Anterior cingulate cortex (tissue), 58 donors: ENCODE results near the gene MRPL58.
"Not testable (repeated sequence)": the region's sequence is repeated elsewhere in the genome, so short reads cannot be mapped to it uniquely, and the experiment has no call there.

ENCODE experiments used
- DNase-seq, 58 donors: peaks; one replicate each; lab custom pipeline; 2025; lab: John Stamatoyannopoulos, UW

Gene MRPL58

GRCh38 chr17:75011401-75012095 lies 922 bp upstream of the MRPL58 start:
- peak in 45 of 58 donors; percentile 19 to 79 (median 44) for DNase-seq

GRCh38 chr17:75012096-75012345 lies 449 bp upstream of the MRPL58 start:
- no peak for DNase-seq

- DNase-seq, result no peak
These were observed 656 bp downstream of the MRPL58 start for GRCh38 chr17:75013092-75013559.

- peak in 6 of 58 donors; percentile 8 to 39 (median 23) for DNase-seq
These were observed 6.7 kb downstream of the MRPL58 start for GRCh38 chr17:75019146-75019545.

GRCh38 chr17:75019710-75020109 lies 7.2 kb downstream of the MRPL58 start:
- DNase-seq, result peak in 4 of 58 donors; percentile 22 to 39 (median 24)

- DNase-seq, result peak in 18 of 58 donors; percentile 12 to 77 (median 28)
These were observed 8.1 kb downstream of the MRPL58 start for GRCh38 chr17:75020331-75021110.

- no peak for DNase-seq
These were observed 12.4 kb downstream of the MRPL58 start for GRCh38 chr17:75024686-75025397.

- not testable (repeated sequence) for DNase-seq
These were observed 12.9 kb downstream of the MRPL58 start for GRCh38 chr17:75025398-75025734.

GRCh38 chr17:75026650-75027049 lies 14.2 kb downstream of the MRPL58 start:
- DNase-seq, result not testable (repeated sequence)

- no peak for DNase-seq
These were observed 17.7 kb downstream of the MRPL58 start for GRCh38 chr17:75030161-75030560.

GRCh38 chr17:75031972-75032719 lies 19.7 kb downstream of the MRPL58 start:
- DNase-seq, result peak in 56 of 58 donors; percentile 27 to 94 (median 79)

GRCh38 chr17:75032720-75033280 lies 20.3 kb downstream of the MRPL58 start:
- peak in 4 of 58 donors; percentile 49 to 80 (median 56) for DNase-seq

GRCh38 chr17:75033346-75034235 lies 21.1 kb downstream of the MRPL58 start:
- peak; percentile 48 to 94 (median 84) for DNase-seq

GRCh38 chr17:75034236-75034908 lies 21.9 kb downstream of the MRPL58 start:
- DNase-seq, result peak in 55 of 58 donors; percentile 48 to 91 (median 79)

- peak in 36 of 58 donors; percentile 14 to 71 (median 42) for DNase-seq
These were observed 24.3 kb downstream of the MRPL58 start for GRCh38 chr17:75036643-75037268.

GRCh38 chr17:75039238-75039637 lies 26.8 kb downstream of the MRPL58 start:
- DNase-seq, result no peak

GRCh38 chr17:75041656-75042280 lies 29.3 kb downstream of the MRPL58 start:
- DNase-seq, result no peak

GRCh38 chr17:75043789-75044188 lies 31.3 kb downstream of the MRPL58 start:
- not testable (repeated sequence) for DNase-seq
